SU-DHL-6 (cell line): Measurements from ENCODE around the gene SLC9A7.

Source experiments
- H2AFZ ChIP-seq: fragments of 200-600 bp; sonication (generic); 2 replicates; pipeline ENCODE4 v1.6.1; 2014; ENCODE audit warnings: low read depth, mild to moderate bottlenecking, moderate library complexity, mixed read lengths, antibody characterized with exemption, low read length; ENCODE audit not compliant: severe bottlenecking
- H3F3A ChIP-seq: fragments of 200-600 bp; shearing (Covaris generic); 2 replicates; pipeline ENCODE4 v1.6.0; 2016; ENCODE audit warnings: antibody characterized with exemption, mild to moderate bottlenecking; ENCODE audit not compliant: insufficient read depth
- H3K27ac ChIP-seq: fragments of 200-600 bp; sonication (generic); 2 replicates; pipeline ENCODE4 v1.5.1; 2016; ENCODE audit warnings: low read depth, mild to moderate bottlenecking, low read length, moderate library complexity, mixed read lengths
- H3K27me3 ChIP-seq: fragments of 200-600 bp; sonication (generic), shearing (Covaris generic); 2 replicates; pipeline ENCODE4 v1.6.0; 2014; ENCODE audit warnings: mild to moderate bottlenecking, low read length
- H3K36me3 ChIP-seq: fragments of 200-600 bp; sonication (generic); 2 replicates; pipeline ENCODE4 v1.6.1; 2014; ENCODE audit warnings: mild to moderate bottlenecking, low read length, mixed read lengths
- H3K4me2 ChIP-seq: fragments of 300-600, 200-600 bp; shearing (Covaris generic), sonication (generic); 2 replicates; pipeline ENCODE4 v1.6.0; 2014; ENCODE audit warnings: low read length, low read depth, mild to moderate bottlenecking; ENCODE audit not compliant: poor library complexity, severe bottlenecking
- H3K4me3 ChIP-seq: fragments of 200-600 bp; sonication (generic); 2 replicates; pipeline ENCODE4 v1.5.1; 2014; ENCODE audit warnings: antibody characterized with exemption, low read length, mild to moderate bottlenecking, mixed read lengths; ENCODE audit not compliant: insufficient read depth, poor library complexity, severe bottlenecking
- H3K79me2 ChIP-seq: fragments of 200-600 bp; sonication (generic); 2 replicates; pipeline ENCODE4 v1.6.1; 2014; ENCODE audit warnings: mild to moderate bottlenecking, low read length, moderate library complexity; ENCODE audit not compliant: insufficient read depth
- H3K9ac ChIP-seq: fragments of 200-600 bp; sonication (generic); 2 replicates; pipeline ENCODE4 v1.7.0; 2014; ENCODE audit warnings: mild to moderate bottlenecking, low read length
- H3K9me2 ChIP-seq: fragments of 200-600 bp; sonication (generic); replicated peaks from 2 replicates; pipeline ENCODE4 v1.6.1; 2014; ENCODE audit warnings: low read length; ENCODE audit not compliant: insufficient read depth
- H3K9me3 ChIP-seq: fragments of 200-600 bp; sonication (generic); 2 replicates; pipeline ENCODE4 v1.6.1; 2014; ENCODE audit warnings: low read length, mixed read lengths; ENCODE audit not compliant: insufficient read depth
- H4K20me1 ChIP-seq: fragments of 200-600 bp; sonication (generic); 2 replicates; pipeline ENCODE4 v1.6.1; 2014; ENCODE audit warnings: low read depth, mild to moderate bottlenecking, antibody characterized with exemption, low read length, moderate library complexity, mixed read lengths
- CTCF ChIP-seq: fragments of 200-600 bp; sonication (generic); IDR thresholded peaks from one replicate; pipeline ENCODE4 v1.5.1; 2017; ENCODE audit warnings: antibody characterized with exemption, mild to moderate bottlenecking, low read length, moderate library complexity; ENCODE audit not compliant: insufficient read depth, poor library complexity, severe bottlenecking
- EZH2phosphoT487 ChIP-seq: fragments of 200-600 bp; sonication (generic), shearing (Covaris generic); conservative IDR thresholded peaks from 2 replicates; pipeline ENCODE4 v1.6.1; 2018; ENCODE audit warnings: mild to moderate bottlenecking, antibody characterized with exemption, low read length, moderate library complexity, mixed read lengths

SLC9A7 gene

GRCh38 chrX:46579250-46579649, 179.7 kb downstream of the SLC9A7 start:
- H3F3A ChIP-seq = no peaks in the 10 kb centered on the region
- H3K79me2 ChIP-seq = no peaks in the 10 kb centered on the region
- no peak overlapping the region for H2AFZ ChIP-seq
- no peak overlapping the region for H3K4me2 ChIP-seq
- no peaks in the 10 kb centered on the region for H4K20me1 ChIP-seq
- no peaks in the 10 kb centered on the region for H3K9me2 ChIP-seq
- no peak overlapping the region for H3K27ac ChIP-seq
- TF ChIP-seq CTCF (no peak), EZH2phosphoT487 (no peak)
- H3K9me3 ChIP-seq = no peaks in the 10 kb centered on the region
- H3K27me3 ChIP-seq = no peaks in the 10 kb centered on the region
- H3K4me3 ChIP-seq = no peak overlapping the region
- no peaks in the 10 kb centered on the region for H3K36me3 ChIP-seq
- no peak overlapping the region for H3K9ac ChIP-seq

DNA sequence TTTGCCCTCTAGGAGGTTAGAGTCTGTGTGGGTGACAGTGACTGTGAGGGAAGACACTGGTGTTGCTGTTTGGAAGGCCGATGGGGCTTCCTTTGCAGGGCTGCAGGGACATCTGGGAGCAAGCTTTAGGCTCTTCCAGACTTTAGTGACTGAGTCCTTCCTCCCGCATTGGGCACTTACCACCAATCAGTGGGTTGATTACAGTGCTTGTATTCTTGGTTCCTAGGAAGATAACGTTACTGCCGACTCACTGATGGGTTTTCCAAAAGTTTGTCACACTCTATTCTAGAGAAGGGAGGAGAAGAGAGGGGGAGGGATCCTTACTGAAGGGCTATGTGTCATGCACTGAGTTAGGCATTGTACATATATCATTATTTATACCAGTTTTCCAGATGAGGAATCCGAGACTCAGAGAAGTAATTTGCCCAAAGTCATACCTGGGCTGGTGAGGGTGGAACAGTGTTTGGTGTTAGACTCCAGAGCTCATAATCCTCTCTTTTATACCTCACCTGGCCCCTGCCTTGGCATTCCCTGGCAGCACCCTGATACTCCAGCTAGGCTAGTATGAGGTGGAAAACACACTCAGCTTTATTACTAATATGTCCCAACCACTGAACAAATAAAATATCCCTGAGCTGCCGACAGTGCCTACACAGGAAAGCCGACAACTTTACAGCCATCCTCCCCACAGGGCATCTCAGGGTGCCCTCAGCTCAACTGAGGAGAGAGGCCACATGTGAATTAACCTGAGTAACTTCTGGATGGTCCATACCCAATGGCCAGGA, 181.5 kb downstream of the SLC9A7 start:
- no peak overlapping the region for H3K4me3 ChIP-seq
- H4K20me1 ChIP-seq = no peaks in the 10 kb centered on the region
- no peaks in the 10 kb centered on the region for H3K36me3 ChIP-seq
- peaks cover 5% of the 10 kb centered on the region; the same call in 1 of the 2 replicates for H3F3A ChIP-seq
- no peaks in the 10 kb centered on the region for H3K79me2 ChIP-seq
- no peaks in the 10 kb centered on the region for H3K9me3 ChIP-seq
- no peak for TF ChIP-seq EZH2phosphoT487
- TF ChIP-seq CTCF = no peak
- H3K27ac ChIP-seq = no peak overlapping the region
- H3K4me2 ChIP-seq = no peak overlapping the region
- H3K9ac ChIP-seq = no peak overlapping the region
- H2AFZ ChIP-seq = no peak overlapping the region
- no peaks in the 10 kb centered on the region for H3K9me2 ChIP-seq
- no peaks in the 10 kb centered on the region for H3K27me3 ChIP-seq

GRCh38 chrX:46576458-46576857, 182.5 kb downstream of the SLC9A7 start:
- Histone ChIP-seq H3K27ac (no peak overlapping the region), H3K9me3 (no peaks in the 10 kb centered on the region), H3F3A (peaks cover 11% of the 10 kb centered on the region; the same call in 1 of the 2 replicates), H4K20me1 (no peaks in the 10 kb centered on the region), H3K4me2 (peak overlapping the region; percentile 73), H3K79me2 (no peaks in the 10 kb centered on the region), H2AFZ (no peak overlapping the region), H3K9ac (no peak overlapping the region), H3K36me3 (no peaks in the 10 kb centered on the region), H3K4me3 (no peak overlapping the region), H3K27me3 (no peaks in the 10 kb centered on the region), H3K9me2 (no peaks in the 10 kb centered on the region)
- TF ChIP-seq CTCF = no peak
- no peak for TF ChIP-seq EZH2phosphoT487
